EL (cell line): ENCODE data around the gene ING4.

Experiments used
- DNase-seq: peaks from one replicate; pipeline ENCODE4 v3.0.0-alpha.2; 2016

ING4 gene

DNA sequence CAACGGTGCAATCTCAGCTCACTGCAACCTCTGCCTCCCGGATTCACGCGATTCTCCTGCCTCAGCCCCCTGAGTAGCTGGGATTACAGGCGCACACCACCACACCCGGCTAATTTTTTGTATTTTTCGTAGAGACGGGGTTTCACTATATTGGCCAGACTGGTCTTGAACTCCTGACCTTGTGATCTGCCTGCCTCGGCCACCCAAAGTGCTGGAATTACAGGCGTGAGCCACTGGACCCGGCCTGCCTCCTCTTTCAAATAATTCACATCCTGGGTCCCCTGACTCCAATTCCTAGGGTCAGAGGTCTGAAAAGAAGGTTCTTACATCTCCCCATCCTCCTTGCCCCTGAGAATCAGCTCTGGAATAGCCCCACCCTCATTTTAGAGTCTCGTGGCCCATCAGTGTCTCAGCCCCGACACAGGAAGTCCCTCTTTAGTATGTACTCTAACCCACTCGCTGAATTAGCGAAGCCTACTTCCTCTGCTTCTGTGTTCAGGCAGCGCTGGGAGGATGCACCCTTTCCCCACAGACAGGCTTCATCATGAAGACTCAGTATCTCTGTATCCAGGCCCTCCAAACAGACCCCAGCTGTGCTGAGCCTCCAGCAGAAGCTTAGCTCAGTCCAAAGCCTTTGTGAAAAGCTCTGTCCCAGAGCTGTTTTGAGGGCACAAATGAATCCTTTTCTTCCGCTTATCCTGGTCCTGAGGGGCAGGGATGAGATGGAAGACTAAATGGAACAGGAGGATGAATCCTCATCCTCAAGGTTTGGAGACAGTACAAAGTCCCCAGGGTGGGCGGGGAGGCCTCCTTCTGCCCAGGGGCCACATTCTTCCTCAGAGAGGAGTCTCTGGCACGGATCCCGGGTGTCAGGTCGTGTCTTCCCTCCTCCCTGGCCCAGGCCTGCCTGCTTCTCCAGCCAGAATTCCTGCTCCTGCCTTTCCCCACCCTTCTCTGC is 30.6 kb downstream of the ING4 start:
- DNase-seq, result peak; percentile 37

DNA sequence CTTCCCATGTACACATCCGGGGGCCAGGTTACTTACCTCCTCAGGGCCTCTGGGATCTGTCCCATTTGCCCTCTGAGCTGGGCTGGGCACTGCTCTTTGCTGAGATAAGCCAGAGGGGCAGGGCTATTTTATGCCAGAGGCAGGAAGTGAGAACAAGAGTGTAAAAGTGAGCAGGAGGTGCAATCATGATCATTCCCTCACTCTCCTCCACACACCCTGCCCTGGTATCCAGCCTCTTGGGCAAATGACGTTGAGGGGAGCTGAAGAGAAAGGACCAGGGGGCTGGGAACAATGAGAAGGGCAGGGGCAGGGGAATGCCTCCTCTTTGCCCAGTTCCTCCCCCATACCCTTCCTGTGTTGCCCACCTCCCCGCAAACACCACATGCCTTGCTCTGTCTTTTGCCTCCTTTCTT is 31.4 kb downstream of the ING4 start:
- DNase-seq, result no peak

- DNase-seq, result no peak
These were observed 32.2 kb downstream of the ING4 start for GRCh38 chr12:6630736-6631135.

GRCh38 chr12:6627616-6628015 is 35.3 kb downstream of the ING4 start:
- DNase-seq, result no peak

DNA sequence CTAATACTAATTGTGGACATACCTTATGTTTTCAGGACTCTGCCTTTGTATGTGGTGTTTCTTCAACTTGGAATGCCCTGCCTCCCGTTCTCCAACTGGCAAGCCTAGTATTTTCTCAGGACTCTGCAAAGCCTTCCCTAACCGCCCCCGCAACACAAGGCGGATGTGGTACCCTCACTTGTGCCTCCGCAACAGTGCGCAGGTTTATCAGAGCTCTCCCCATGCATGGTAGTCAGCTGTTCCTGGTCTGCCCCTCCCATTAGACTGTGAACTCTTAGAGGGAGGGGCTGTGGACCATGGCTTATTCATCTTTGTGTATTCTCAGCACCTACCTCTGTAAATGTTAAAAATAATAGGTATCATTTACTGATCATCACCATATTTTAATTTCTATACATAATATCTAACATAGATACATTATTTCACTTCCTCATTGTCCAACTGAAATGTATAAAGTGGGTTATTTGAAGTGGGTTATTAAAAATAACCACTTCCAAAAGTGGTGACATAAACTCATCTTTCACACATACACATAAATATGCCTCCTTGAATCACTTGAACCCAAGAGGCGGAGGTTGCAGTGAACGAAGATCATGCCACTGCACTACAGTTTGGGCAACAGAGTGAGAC is 36.1 kb downstream of the ING4 start:
- DNase-seq, result no peak

- DNase-seq, result no peak
These were observed 42.0 kb downstream of the ING4 start for GRCh38 chr12:6620885-6621274.

- no peak for DNase-seq
These were observed 42.6 kb downstream of the ING4 start for GRCh38 chr12:6620137-6620884.

GRCh38 chr12:6618483-6619225 is 44.3 kb downstream of the ING4 start:
- DNase-seq, result no peak

- DNase-seq, result no peak
These were observed 47.1 kb downstream of the ING4 start for GRCh38 chr12:6615802-6616201.

DNA sequence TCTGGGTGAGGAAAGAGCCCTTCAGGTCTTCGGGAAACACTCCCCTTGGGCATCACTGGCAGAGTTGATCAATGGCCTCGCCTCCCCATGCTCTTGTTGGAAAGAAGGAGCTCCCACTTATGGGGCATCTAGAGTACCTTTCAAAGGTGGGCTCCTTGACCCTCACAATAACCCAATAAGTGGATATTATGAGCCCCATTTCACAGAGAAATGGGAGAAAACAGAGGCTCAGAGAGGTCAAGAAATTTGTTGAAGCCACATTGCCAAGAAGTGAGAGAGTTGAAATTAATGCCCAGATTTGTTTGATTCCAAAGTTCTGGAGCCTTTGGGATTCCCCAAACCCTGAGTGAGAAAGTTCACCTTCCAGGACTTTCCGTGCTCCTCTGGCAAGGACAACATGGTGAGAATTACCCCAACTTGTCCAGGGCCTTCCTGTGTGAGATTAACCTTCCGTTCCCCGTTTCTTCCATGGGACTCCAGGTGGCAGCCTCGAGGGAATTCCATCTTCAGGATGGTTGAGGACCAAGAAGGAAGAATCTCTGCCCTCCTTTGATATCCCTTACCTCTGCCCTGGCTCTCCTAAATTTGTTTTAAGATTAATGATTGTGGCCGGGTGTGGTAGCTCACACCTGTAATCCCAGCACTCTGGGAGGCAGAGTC is 48.3 kb downstream of the ING4 start:
- peak; percentile 28 for DNase-seq

- peak; percentile 98 for DNase-seq
These were observed 49.0 kb downstream of the ING4 start for GRCh38 chr12:6613776-6614512.

- peak; percentile 85 for DNase-seq
These were observed 49.7 kb downstream of the ING4 start for GRCh38 chr12:6613015-6613775.

GRCh38 chr12:6612652-6613014 is 50.3 kb downstream of the ING4 start:
- no peak for DNase-seq

DNA sequence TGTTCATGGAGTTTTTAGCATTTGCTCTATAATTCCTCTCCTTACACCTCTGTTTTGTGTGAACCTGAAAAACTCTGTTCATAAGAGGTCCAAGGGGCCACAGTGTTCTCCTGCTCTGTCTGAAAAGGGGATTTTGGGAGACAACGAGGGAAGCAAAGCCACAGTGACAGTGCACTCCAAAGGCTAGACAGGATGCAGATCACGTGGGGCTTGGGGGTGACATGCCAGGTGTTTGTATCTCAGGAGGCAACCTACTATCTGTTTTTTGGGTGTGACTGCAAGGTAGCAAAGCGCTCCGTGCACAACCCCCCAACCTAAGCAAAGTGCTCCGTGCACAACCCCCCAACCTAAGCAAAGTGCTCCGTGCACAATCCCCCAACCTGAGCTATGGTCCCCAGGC is 50.7 kb downstream of the ING4 start:
- no peak for DNase-seq

- DNase-seq, result no peak
These were observed 54.2 kb downstream of the ING4 start for GRCh38 chr12:6608592-6609281.

DNA sequence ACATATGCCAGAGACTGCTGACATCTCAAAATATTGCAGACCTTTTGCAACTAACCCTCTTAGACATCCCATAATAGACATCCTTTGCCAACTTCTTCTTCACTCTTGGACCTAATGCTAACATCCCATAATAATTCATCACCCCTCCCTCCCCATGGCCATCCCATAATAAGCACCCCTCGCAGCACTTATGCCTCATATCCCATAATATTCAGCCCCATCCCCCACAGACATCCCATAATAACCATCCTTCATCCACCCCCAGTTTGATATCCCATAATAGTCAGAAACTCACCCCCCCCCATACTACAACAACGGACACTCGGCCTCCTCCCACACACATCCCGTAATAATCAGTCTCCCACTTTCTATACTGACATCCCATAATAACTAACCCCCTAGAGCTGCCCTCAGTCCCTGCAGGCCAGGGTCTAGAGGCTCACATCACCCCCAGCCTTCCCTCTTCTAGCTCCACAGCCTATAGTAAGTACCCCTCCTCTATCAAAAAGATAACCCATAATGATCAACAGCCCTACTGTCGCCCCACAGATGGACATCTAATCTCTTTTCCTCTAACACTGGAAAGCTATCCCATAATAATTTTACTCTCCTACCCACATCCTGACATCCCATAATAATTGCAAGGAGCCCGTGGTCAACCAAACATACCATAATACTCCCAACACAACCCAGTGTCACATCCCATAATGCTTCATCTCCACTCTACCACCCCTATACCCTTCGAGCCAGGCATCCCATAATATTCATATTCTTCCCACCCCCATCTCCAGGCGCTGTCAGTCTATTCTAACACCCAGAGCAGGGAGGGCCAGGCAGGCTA is 54.9 kb downstream of the ING4 start:
- DNase-seq, result peak; percentile 65

GRCh38 chr12:6606331-6607131 is 56.4 kb downstream of the ING4 start:
- DNase-seq, result peak; percentile 57
